Body of pancreas (tissue), 4 donors: ENCODE data around the gene CCDC116.

Source experiments
- CTCF ChIP-seq, 7 experiments: fragments of 450-650 bp in 4 of 7; fragments of 200-600 bp in 3 of 7; sonication (generic) in 3 of 7; IDR thresholded peaks; one replicate each; pipeline ENCODE4 v1.5.1; 2016 to 2019; ENCODE audit warnings: antibody characterized with exemption in 7 of 7
- POLR2A ChIP-seq, 3 donors: fragments of 450-650 bp; IDR thresholded peaks; one replicate each; pipeline ENCODE4 v1.6.1; 2016; ENCODE audit warnings: antibody characterized with exemption in 3 of 3, mild to moderate bottlenecking in 2 of 3

- no peak for TF ChIP-seq CTCF (IDR thresholded peaks at IDR 0.05)
- no peak for TF ChIP-seq POLR2A (IDR thresholded peaks at IDR 0.05)
Observed at GRCh38 chr22:21661991-21662390, 29.4 kb downstream of the CCDC116 start.
